H7 (cell line): Measurements from ENCODE around the gene WWC2. TPM values are rescaled to one million over a fixed set of nuclear protein-coding genes. Genes with fewer than 3 reads are reported as not detected.

Experiments used
- DNase-seq: peaks from one replicate; pipeline ENCODE4 v3.0.0; 2012
- H3K27me3 ChIP-seq: 2 replicates; pipeline ENCODE4 v1.6.0; 2011; ENCODE audit warnings: mild to moderate bottlenecking, low read length; ENCODE audit not compliant: control insufficient read depth, insufficient read depth
- H3K36me3 ChIP-seq: replicated peaks from 2 replicates; pipeline ENCODE4 v1.5.1; 2011; ENCODE audit warnings: low read length; ENCODE audit not compliant: control insufficient read depth, insufficient read depth
- H3K4me3 ChIP-seq: 2 replicates; pipeline ENCODE4 v1.5.1; 2011; ENCODE audit warnings: low read depth, mild to moderate bottlenecking, control low read depth, low read length, moderate library complexity; ENCODE audit not compliant: insufficient read depth
- total RNA-seq: library from RNA; depleted of rRNA; stranded (reverse); fragments of >200 nt; shearing (Covaris generic); gene quantifications from 2 replicates; pipeline ENCODE4 v1.2.3, GENCODE V29; 2014

WWC2 gene
- total RNA-seq, 1 experiment from 2014 or later = 28.7 TPM

DNA sequence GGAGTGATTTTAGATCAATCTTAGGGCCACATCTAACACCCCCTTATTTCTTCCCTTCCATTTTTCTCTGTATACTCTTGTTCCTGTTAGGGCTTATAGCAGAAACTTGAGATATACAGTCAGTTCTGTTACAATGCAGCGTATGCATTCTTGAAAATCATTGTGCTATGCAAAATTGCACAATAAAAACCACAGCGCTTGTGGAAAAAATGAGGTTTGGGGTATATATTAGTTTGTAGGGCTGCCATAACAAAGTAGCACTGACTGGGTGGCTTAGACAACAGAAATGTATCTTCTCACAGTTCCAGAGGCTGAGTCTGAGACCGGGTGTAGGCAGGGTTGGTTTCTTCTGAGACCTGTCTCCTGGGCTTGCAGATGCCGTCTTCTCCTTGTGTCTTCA lies 59.0 kb downstream of the WWC2 start:
- DNase-seq = no peak
- no peaks in the 10 kb centered on the region for H3K36me3 ChIP-seq
- H3K4me3 ChIP-seq = no peak overlapping the region
- no peaks in the 10 kb centered on the region for H3K27me3 ChIP-seq

- Histone ChIP-seq H3K4me3 (no peak overlapping the region), H3K36me3 (no peaks in the 10 kb centered on the region), H3K27me3 (no peaks in the 10 kb centered on the region)
- no peak for DNase-seq
Observed at GRCh38 chr4:183161630-183162029, 62.6 kb downstream of the WWC2 start.

DNA sequence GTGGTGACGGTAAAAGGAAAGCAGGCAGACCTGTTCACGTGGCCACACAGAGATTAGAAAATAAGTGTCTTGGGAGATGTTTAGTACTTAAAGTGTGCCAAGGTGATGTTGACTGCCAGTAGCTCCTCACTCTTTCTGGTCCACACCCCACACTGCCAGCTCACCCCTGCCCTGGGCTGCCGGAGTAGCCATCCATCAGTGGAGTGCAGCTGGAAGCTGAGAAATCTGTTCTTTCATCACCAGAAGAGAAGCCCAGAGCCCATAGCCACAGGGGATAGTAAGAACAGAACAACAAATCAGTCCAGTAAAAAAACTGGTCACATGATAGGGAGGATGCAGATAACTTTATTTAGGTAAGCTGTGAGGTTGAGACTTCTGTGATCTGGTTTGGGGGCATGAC lies 64.1 kb downstream of the WWC2 start:
- no peaks in the 10 kb centered on the region for H3K36me3 ChIP-seq
- H3K4me3 ChIP-seq = no peak overlapping the region
- no peak for DNase-seq
- no peaks in the 10 kb centered on the region for H3K27me3 ChIP-seq

- DNase-seq = no peak
- Histone ChIP-seq H3K27me3 (no peaks in the 10 kb centered on the region), H3K4me3 (no peak overlapping the region), H3K36me3 (no peaks in the 10 kb centered on the region)
Observed at GRCh38 chr4:183164963-183165362, 65.9 kb downstream of the WWC2 start.

- no peak overlapping the region for H3K4me3 ChIP-seq
- no peak for DNase-seq
- no peaks in the 10 kb centered on the region for H3K36me3 ChIP-seq
- H3K27me3 ChIP-seq = no peaks in the 10 kb centered on the region
Observed at GRCh38 chr4:183165376-183165775, 66.3 kb downstream of the WWC2 start.

GRCh38 chr4:183170894-183171293 lies 71.8 kb downstream of the WWC2 start:
- DNase-seq = no peak
- Histone ChIP-seq H3K27me3 (no peaks in the 10 kb centered on the region), H3K4me3 (no peak overlapping the region), H3K36me3 (no peaks in the 10 kb centered on the region)

DNA sequence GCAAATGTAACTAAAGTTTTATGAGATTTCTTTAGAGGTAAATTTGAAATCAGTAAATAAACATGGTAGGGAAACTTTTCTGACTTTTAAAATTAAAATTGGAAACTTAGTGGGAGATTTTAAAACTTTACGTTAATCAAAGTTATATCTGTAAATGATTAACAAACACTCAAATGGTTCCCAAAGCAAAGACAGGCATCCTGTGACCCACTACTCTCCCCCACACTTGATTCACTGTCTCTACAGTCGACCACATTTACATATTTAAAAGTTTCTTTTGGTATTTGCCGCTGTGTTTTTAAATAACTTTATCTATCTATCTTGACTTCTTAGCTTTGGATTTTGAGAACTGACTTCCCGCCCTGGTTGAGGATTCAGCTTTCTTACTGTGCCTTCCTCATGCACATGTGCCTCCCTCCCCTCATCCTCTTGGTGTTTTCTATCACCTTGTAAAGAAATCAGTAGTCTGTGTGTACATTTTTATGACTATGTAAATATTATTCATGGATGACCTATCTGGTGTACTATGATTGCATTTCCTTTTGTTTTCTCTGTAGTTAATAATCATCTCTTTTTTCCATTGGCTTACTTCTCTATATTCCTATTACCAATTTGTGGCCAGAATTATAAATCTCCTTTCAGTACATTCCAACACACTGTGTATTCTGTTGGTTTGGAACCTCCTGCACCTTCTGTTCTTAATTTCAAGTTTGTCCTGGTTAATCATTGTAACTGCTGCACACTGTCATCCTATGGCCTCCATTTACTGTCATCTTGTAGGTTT lies 72.6 kb downstream of the WWC2 start:
- Histone ChIP-seq H3K4me3 (no peak overlapping the region), H3K27me3 (no peaks in the 10 kb centered on the region), H3K36me3 (no peaks in the 10 kb centered on the region)
- no peak for DNase-seq

DNA sequence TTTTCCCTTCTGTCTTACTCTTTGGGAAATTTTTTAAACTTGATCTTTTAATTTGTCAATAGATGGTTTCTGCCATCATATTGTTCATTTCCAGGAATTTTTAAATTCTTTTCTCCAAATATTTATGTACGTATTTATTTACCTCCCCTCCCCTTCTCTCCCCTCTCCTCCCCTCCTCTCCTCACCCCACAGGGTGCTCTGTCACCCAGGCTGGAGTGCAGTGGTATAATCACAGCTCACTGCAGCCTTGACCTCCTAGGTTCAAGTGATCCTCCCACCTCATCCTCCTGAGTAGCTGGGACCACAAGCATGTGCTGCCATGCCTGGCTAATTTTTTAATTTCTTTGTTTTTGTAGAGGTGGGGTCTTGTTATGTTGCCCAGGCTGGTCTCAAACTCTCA lies 73.8 kb downstream of the WWC2 start:
- no peak for DNase-seq
- no peaks in the 10 kb centered on the region for H3K36me3 ChIP-seq
- no peak overlapping the region for H3K4me3 ChIP-seq
- H3K27me3 ChIP-seq = no peaks in the 10 kb centered on the region

GRCh38 chr4:183173580-183174526 lies 74.8 kb downstream of the WWC2 start:
- DNase-seq = no peak
- Histone ChIP-seq H3K27me3 (no peaks in the 10 kb centered on the region), H3K4me3 (no peak overlapping the region), H3K36me3 (no peaks in the 10 kb centered on the region)

- DNase-seq = no peak
- Histone ChIP-seq H3K27me3 (no peaks in the 10 kb centered on the region), H3K4me3 (no peak overlapping the region), H3K36me3 (no peaks in the 10 kb centered on the region)
Observed at GRCh38 chr4:183175631-183176232, 76.7 kb downstream of the WWC2 start.

DNA sequence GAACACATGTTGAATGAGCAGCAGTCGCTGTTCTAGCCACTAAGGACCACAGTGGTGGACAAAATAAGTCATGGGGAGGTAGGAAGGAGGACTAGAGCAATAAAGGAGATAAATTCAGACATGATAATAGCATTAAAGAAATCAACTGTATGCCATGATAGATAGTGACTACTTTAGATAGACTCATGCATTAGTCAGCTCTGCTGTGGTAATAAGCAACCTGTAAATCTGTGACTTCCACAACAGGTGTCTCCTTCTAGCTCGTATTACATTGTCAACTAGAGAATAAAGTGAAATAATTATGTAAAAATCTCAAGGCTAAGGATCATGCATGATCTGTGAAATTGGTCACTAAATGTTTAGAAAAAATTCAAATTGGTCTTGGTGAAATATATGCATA lies 77.9 kb downstream of the WWC2 start:
- Histone ChIP-seq H3K4me3 (no peak overlapping the region), H3K27me3 (no peaks in the 10 kb centered on the region), H3K36me3 (no peaks in the 10 kb centered on the region)
- no peak for DNase-seq

- no peak overlapping the region for H3K4me3 ChIP-seq
- no peaks in the 10 kb centered on the region for H3K27me3 ChIP-seq
- no peaks in the 10 kb centered on the region for H3K36me3 ChIP-seq
- DNase-seq = no peak
Observed at GRCh38 chr4:183178201-183178600, 79.1 kb downstream of the WWC2 start.

DNA sequence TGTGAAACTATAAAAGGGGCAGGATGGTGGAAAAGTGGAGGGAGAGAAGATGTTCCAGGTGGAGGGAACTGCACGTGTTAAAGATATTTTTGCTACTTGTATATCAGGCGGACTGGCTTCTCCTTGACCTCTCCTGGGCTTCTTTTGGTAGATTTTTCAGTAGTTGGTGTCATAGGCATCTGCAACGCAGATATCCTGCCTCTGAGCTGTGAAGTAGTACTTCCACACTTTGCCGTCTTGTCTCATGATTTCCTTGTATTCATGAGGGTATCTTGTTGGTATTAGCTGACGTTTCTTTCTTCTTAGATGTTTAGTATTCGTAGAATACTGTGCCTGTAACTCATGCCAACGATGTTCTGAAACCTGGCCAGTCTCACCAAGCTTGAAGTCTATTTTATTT lies 81.0 kb downstream of the WWC2 start:
- Histone ChIP-seq H3K4me3 (no peak overlapping the region), H3K27me3 (no peaks in the 10 kb centered on the region), H3K36me3 (no peaks in the 10 kb centered on the region)
- DNase-seq = no peak

DNA sequence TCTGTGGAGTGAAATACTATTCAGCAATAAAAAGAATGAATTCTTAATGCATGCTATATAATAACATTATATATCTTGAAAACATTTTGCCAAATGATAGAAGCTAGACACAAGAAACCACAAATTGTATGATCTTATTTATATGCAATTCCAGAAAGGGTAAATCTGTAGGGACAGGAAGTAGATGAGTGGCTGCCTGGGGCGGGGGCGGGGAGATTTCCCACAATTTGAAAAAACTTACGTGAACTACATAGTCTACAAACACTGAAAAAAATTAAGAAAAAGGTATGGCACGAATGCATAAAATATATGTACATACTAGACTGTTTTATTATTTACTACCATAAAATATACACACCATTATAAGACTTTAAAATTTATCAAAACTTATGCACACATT lies 81.6 kb downstream of the WWC2 start:
- Histone ChIP-seq H3K4me3 (no peak overlapping the region), H3K36me3 (no peaks in the 10 kb centered on the region)

GRCh38 chr4:183181081-183181480 lies 82.0 kb downstream of the WWC2 start:
- no peak overlapping the region for H3K4me3 ChIP-seq

More for the DNA sequence above, 81.6 kb downstream of the WWC2 start:
- no peak for DNase-seq
- no peaks in the 10 kb centered on the region for H3K27me3 ChIP-seq

More at GRCh38 chr4:183181081-183181480, 82.0 kb downstream of the WWC2 start:
- no peak for DNase-seq
- Histone ChIP-seq H3K36me3 (no peaks in the 10 kb centered on the region), H3K27me3 (no peaks in the 10 kb centered on the region)
